Renal pelvis (tissue), 12 donors: ENCODE measurements around the gene SECISBP2L. TPM values are rescaled to one million over a fixed set of nuclear protein-coding genes. Genes with fewer than 3 reads are reported as not detected.
A peak's percentile ranks its signal among the peaks of the same experiment; 100 is the strongest.
"Not testable (repeated sequence)": the region's sequence is repeated elsewhere in the genome, so short reads cannot be mapped to it uniquely, and the experiment has no call there.

ENCODE experiments used
- DNase-seq: peaks from one replicate; pipeline ENCODE4 v3.0.0-alpha.2; 2013
- long read RNA-seq, 16 experiments: transcript quantifications; one replicate each; lab custom pipeline, GENCODE V29; 2026
- polyA plus RNA-seq, 3 donors: library from polyadenylated mRNA; unstranded; fragments of 120-200 nt; gene quantifications; one replicate each; pipeline ENCODE4 v1.2.1, GENCODE V29; 2013; ENCODE audit not compliant: insufficient read length in 3 of 3

The SECISBP2L gene, protein sequence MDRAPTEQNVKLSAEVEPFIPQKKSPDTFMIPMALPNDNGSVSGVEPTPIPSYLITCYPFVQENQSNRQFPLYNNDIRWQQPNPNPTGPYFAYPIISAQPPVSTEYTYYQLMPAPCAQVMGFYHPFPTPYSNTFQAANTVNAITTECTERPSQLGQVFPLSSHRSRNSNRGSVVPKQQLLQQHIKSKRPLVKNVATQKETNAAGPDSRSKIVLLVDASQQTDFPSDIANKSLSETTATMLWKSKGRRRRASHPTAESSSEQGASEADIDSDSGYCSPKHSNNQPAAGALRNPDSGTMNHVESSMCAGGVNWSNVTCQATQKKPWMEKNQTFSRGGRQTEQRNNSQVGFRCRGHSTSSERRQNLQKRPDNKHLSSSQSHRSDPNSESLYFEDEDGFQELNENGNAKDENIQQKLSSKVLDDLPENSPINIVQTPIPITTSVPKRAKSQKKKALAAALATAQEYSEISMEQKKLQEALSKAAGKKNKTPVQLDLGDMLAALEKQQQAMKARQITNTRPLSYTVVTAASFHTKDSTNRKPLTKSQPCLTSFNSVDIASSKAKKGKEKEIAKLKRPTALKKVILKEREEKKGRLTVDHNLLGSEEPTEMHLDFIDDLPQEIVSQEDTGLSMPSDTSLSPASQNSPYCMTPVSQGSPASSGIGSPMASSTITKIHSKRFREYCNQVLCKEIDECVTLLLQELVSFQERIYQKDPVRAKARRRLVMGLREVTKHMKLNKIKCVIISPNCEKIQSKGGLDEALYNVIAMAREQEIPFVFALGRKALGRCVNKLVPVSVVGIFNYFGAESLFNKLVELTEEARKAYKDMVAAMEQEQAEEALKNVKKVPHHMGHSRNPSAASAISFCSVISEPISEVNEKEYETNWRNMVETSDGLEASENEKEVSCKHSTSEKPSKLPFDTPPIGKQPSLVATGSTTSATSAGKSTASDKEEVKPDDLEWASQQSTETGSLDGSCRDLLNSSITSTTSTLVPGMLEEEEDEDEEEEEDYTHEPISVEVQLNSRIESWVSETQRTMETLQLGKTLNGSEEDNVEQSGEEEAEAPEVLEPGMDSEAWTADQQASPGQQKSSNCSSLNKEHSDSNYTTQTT
- 10 to 100 TPM; 41.4 to 63.8 (median 62.3) TPM for polyA plus RNA-seq
- long read RNA-seq, donor 1, full-length matches to known transcripts = 1 of 1 reads
- long read RNA-seq, donor 1, partial matches to known transcripts = 0 of 1 reads
- long read RNA-seq, donor 1, other reads (novel, unspliced or antisense) = 0 of 1 reads
- long read RNA-seq, donor 2, full-length matches to known transcripts = 1 of 1 reads
- long read RNA-seq, donor 2, partial matches to known transcripts = 0 of 1 reads
- long read RNA-seq, donor 2, other reads (novel, unspliced or antisense) = 0 of 1 reads
- long read RNA-seq, donor 3, partial matches to known transcripts = 0 of 1 reads
- long read RNA-seq, donor 3, other reads (novel, unspliced or antisense) = 0 of 1 reads
- long read RNA-seq, donor 4 = 0 reads
- long read RNA-seq, donor 5 = 0 reads
- long read RNA-seq, donor 6, full-length matches to known transcripts = 4 of 4 reads
- long read RNA-seq, donor 6, partial matches to known transcripts = 0 of 4 reads
- long read RNA-seq, donor 6, other reads (novel, unspliced or antisense) = 0 of 4 reads
- long read RNA-seq, donor 7, full-length matches to known transcripts = 4 of 11 reads
- long read RNA-seq, donor 7, partial matches to known transcripts = 7 of 11 reads
- long read RNA-seq, donor 7, other reads (novel, unspliced or antisense) = 0 of 11 reads
- long read RNA-seq, donor 8, partial matches to known transcripts = 0 of 1 reads
- long read RNA-seq, donor 8, other reads (novel, unspliced or antisense) = 0 of 1 reads
- long read RNA-seq, donor 9, partial matches to known transcripts = 0 of 2 reads
- long read RNA-seq, donor 9, other reads (novel, unspliced or antisense) = 0 of 2 reads
- long read RNA-seq, donor 10, partial matches to known transcripts = 17 of 19 reads
- long read RNA-seq, donor 10, other reads (novel, unspliced or antisense) = 0 of 19 reads
- long read RNA-seq, donor 11, partial matches to known transcripts = 0 of 2 reads
- long read RNA-seq, donor 11, other reads (novel, unspliced or antisense) = 0 of 2 reads
- long read RNA-seq, donor 12, partial matches to known transcripts = 5 of 9 reads
- long read RNA-seq, donor 12, other reads (novel, unspliced or antisense) = 0 of 9 reads
- long read RNA-seq, donor 13, full-length matches to known transcripts = 2 of 2 reads
- long read RNA-seq, donor 13, partial matches to known transcripts = 0 of 2 reads
- long read RNA-seq, donor 13, other reads (novel, unspliced or antisense) = 0 of 2 reads
- long read RNA-seq, donor 14 = 0 reads
- long read RNA-seq, donor 15 = 0 reads
- long read RNA-seq, donor 16, full-length matches to known transcripts = 1 of 1 reads
- long read RNA-seq, donor 16, partial matches to known transcripts = 0 of 1 reads
- long read RNA-seq, donor 16, other reads (novel, unspliced or antisense) = 0 of 1 reads

DNA sequence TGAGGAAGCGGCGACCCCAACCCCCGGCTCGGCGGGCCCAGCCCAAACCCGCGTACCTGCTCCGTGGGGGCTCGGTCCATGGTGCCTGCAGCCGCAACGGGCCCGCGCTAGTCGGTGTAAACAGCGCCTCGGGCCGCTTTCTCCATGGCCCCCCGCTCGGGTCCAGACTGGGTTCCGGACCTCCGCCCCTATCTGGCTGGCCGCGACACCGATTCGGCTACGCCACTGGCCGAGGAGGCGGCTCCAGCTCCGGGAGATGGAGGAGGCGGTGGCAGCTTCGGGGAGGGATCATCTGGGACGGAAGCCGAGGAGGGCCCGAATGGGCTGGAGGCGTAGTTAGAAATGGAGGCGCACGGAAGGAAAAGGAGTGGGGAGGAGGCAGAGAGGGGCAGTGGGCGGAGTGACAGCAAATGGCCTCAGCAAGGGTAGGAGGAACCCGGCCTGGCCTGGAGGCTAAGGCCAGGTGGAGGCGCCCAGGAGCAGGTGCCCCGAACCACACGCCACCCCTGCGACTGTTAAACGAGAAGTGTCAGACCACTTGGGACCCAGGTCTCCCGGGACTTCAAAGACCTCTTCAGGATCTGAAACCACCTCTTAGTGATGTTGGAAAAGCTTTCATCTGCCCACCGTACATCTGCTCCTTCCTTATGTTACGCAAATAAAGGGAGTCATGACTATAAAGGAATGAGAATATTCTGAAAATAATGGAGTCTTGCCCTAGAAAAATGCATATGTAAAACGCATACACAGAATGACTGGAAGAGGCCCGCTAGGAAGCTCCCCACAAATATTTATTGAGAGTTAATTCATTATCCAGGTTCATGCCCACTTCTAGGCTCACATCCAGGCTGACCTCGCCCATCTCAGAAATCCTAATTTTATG lies at the start of gene SECISBP2L:
Gene SECISBP2L (minus strand): TSS at position 227 of the 883 bp plus-strand sequence. CDS start 147 bp downstream, at position 80.
- peak; percentile 96 for DNase-seq

DNA sequence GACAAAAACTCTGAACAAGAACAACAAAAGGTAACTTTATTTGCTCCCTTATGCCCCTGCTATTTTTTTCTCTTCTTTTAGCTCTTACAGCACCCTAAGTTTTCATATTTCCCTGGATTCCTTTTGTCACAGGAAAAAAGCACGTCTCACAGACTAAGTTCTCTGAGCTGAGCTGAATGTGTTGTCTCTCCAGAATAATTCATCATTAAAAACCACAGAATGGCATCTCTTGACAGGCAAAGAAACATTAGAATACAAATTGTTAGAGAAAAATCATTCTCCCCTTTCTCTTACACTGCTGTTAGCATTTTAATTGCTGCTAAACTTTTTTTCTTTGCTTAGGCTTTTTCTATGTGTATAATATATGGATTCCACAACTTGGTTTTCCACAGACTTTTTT lies 48.7 kb upstream of the SECISBP2L start:
- no peak for DNase-seq

DNA sequence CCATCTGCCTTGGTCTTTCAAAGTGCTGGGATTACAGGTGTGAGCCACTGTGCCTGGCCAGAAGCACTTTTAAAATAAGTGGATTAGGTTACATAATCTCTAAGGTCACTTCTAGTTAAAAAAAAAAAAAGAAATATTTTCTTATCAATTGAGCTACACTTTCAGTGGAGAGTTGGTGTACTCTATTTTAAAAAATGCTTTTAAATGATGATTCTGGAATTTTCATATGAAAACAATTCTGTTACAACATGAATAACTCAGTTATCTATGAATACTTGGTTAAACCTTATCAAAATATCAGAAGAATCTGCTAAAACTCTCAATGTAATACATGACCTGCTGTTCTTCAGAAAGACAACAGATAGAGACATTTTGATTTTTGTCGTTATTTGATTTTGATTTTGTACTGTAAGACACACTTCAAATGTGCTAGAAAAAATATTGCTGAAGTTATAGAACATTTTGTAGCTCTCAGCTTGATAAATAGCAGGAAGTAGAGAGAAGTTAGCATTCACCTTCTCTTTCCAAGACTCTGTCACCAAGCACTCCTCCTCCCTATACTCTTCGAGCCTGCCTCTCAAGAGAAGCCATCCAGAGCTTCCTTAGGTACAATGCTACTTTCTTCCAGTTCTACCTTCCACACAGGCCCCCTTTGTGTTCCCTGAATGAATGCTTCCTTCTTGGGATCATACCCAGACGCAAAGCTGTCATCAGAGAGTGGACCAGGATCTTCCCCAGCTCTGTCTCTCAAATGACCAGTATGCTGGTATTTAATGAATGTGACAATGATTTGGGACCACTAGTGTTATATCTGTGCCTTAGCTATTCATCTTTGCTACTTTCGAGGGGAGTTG lies 47.2 kb upstream of the SECISBP2L start:
- no peak for DNase-seq

- DNase-seq = no peak
Observed at GRCh38 chr15:49088996-49089395, 42.8 kb upstream of the SECISBP2L start.

DNA sequence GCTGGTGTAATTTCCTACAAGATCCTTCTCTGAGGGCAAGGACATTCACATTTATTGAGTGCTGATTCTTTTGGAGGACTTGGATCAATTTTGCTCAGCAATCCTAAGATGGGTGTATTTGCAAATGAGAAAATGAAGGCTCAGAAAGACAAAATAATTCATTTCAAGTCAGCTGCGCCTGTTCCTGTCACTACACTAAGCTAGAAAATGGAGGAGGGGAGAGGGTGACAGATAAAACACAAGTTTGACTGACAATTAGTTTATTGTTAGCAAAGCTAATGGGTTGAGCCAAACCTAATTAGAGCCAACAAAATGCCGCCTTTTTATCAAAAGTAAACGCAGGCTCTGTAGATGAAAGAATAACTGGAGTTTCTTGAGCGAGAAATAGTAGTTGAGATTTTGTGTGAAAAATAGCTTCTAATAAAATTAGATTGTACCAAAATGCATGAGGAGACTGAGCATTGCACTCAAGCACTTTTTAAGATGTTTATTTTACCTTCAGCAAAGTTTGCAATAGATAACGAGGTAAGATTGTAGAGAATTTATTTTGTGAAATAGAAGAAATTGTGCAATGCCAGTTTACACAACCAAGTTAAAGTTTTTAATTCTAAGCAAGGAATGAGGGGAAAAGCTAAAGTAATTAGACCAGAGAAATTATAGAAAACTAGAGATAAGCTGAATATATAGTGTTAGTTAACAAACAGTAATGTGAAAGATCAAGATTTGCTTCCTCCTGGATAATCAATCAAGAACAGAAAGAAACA lies 39.6 kb upstream of the SECISBP2L start:
- no peak for DNase-seq

- DNase-seq = no peak
Observed at GRCh38 chr15:49084285-49084570, 38.0 kb upstream of the SECISBP2L start.

DNA sequence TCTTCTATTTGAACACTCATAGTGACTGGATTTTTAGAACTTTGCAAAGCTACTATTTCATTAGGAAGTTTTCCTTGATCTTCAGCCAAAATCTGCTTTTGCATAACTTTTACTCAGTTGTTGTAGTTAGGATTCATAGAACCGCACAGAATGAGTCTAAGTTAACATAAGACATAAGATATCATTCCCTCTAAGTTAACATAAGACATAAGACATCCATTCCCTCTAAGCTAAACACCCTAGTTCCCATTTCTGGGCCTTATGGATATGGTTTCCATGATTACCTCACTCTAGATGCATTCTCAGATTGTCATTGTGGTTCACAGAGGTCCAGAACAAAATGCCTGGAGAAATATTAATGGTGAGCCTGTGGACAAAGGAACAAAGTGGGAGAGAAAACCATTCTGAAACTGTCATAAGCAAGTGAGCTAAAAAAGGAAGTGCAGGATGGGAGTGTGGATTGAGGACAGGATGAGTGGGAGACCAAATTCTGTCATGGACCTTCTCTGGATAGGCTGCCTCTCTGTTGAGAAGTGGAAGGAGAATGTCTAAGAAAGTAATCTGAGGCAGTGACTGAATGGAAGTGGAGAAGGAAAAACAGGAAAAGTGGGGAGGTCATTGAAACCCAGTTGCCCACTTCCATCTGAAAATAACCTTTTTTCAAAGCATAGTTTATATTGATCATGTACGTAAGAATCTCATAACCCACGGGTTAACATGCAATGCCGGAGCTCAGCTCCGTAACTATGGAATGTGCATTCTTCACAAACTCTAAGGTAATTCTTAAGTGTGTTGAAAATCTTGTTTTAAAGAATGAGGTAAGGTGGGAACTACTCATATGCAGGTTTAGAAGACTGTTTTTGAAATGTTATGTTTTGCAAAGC lies 37.4 kb upstream of the SECISBP2L start:
- DNase-seq = peak; percentile 4

DNA sequence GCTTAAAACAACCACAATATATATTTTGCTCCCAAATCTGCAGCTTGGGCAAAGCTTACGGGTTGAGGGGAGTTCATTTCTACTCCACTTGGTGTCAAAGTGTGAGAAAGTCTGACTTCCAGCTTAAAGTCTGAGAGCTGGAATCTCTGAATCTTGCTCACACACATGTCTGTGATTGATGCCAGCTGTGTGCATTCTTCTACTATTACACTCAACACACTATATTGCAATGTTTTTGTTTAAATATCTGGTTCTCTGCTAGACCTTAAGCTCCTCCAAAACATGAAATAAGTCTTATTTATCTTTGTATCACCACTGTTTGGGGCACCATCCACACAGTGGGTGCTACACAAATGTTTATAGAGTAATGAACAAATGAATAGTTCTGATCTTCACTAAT lies 36.7 kb upstream of the SECISBP2L start:
- DNase-seq = peak; percentile 15

- no peak for DNase-seq
Observed at GRCh38 chr15:49079340-49080039, 33.2 kb upstream of the SECISBP2L start.

DNA sequence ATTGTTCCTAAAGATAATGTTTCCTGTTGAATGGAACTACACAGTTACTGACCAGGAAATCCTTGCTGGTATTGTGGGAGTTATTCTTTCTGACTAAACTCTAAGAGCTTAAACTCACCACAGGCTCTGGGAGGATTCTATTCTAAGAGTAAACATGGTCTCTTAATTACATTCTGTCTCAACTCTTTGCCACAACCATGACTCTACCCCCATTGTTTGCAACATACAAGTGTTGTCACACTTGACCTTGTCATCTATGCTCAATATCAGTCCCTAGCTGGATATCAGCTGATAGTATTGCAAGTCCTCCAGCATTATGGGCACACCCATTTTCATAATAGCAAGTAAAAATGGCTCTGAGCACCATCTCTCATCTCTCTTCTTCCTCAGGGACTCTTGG lies 29.6 kb upstream of the SECISBP2L start:
- DNase-seq = no peak

GRCh38 chr15:49074589-49075287 lies 28.5 kb upstream of the SECISBP2L start:
- DNase-seq = not testable (repeated sequence)

DNA sequence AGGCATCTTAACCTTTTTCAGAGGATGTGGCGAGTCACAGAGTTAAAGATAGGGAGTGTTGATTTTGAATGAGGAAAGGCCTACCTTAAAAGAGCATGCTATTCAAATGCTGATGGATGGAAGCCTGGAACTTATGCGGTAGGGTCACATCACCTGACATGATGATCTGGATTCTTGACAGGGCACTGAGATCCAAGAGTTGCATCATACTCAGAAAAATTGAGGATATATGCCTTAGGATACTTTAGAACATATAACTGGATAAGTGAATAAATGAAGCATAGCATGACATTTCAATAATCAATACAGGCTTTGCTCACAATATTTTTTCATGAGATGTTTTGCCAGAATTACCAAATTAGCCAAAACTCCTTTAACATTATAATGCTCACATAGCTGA lies 20.1 kb upstream of the SECISBP2L start:
- no peak for DNase-seq

DNA sequence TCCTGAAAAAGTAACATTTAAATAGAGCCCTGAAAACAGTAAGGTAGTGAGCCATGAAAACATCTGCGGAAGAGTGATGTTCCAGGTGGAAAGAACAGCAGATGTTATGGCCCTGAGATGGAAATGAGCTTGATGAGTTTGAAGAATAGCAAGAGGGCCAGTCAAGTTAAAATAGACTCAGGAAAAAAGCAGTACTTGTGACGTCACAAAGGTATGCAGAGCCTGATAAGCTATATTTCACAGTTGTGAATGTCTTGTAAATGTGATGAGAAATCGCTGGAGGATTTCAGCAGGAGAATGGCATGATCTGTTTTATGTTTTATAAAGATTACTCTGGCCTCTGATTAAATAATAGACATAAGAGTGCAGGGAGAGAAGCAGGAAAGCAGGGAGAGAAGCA lies 18.6 kb upstream of the SECISBP2L start:
- DNase-seq = no peak

DNA sequence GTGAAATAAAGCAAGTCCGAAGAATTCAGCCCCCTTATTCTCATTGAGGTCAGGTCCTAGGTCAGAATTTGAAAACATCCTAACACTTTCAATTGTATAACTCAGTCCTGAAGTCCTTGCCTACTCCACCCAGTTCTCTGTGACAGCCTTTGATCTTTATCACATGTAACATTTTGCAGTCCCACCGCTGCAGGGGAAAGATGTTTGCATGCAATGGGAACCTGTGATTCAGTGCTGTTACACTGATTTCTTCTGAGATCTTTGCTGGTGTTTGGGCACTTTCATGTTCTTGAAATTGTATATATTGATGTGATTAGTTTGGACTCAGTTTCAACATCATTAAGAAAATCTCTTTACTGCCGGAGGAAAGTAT lies 18.0 kb upstream of the SECISBP2L start:
- DNase-seq = no peak
